ENCODE data around the gene LRBA.

- TF ChIP-seq CTCF (IDR thresholded peaks at IDR 0.05) (no peak), EP300 (IDR thresholded peaks at IDR 0.05) (no peak)
Measured at GRCh38 chr4:150250293-150250997, 764.6 kb downstream of the LRBA start.

Measured in ovary (tissue), 3 donors.